HG03575 (cell line): ENCODE measurements around the gene SCD5.

Source experiments
- ATAC-seq: cut with Tn5 transposase; IDR thresholded peaks from one replicate; pipeline ENCODE4 v1.9.1; 2021; ENCODE audit not compliant: unreplicated experiment, insufficient number of reproducible peaks, low FRiP score; ENCODE audit errors: extremely low read depth

Gene SCD5

GRCh38 chr4:82587826-82588540 is 210.6 kb downstream of the SCD5 start:
- no peak for ATAC-seq

- ATAC-seq: no peak
Observed at GRCh38 chr4:82585690-82586435, 212.7 kb downstream of the SCD5 start.

GRCh38 chr4:82584931-82585330 is 213.7 kb downstream of the SCD5 start:
- ATAC-seq: no peak

- no peak for ATAC-seq
Observed at GRCh38 chr4:82583897-82584587, 214.6 kb downstream of the SCD5 start.

- no peak for ATAC-seq
Observed at GRCh38 chr4:82579932-82580331, 218.7 kb downstream of the SCD5 start.
